Colonic mucosa (tissue), 4 donors: Measurements from ENCODE around the gene DIP2C. TPM values are rescaled to one million over a fixed set of nuclear protein-coding genes. Genes with fewer than 3 reads are reported as not detected.

Experiments
- DNase-seq: peaks from one replicate; pipeline ENCODE4 v3.0.0-alpha.2; 2020
- H3K27ac ChIP-seq: fragments of 200-600 bp; one replicate; pipeline ENCODE4 v1.8.0; 2021
- H3K27me3 ChIP-seq: fragments of 200-600 bp; one replicate; pipeline ENCODE4 v1.8.0; 2021
- H3K36me3 ChIP-seq: fragments of 200-600 bp; one replicate; pipeline ENCODE4 v1.8.0; 2021
- H3K4me1 ChIP-seq: fragments of 200-600 bp; one replicate; pipeline ENCODE4 v1.8.0; 2021; ENCODE audit warnings: mild to moderate bottlenecking
- H3K4me3 ChIP-seq: fragments of 200-600 bp; one replicate; pipeline ENCODE4 v1.8.0; 2021
- H3K9ac ChIP-seq, 2 donors: one replicate each; pipeline ENCODE4 v1.7.0; 2013; ENCODE audit warnings: control low read depth in 2 of 2, low read depth in 2 of 2, low read length in 2 of 2
- H3K9me3 ChIP-seq: fragments of 200-600 bp; one replicate; pipeline ENCODE4 v1.8.0; 2021
- CTCF ChIP-seq: fragments of 200-600 bp; IDR thresholded peaks from one replicate; pipeline ENCODE4 v1.8.0; 2022; ENCODE audit warnings: antibody characterized with exemption, mild to moderate bottlenecking
- intact Hi-C: fragments of 100-400 bp; cut with DNase I; formaldehyde crosslinking; loops from one replicate; pipeline ENCODE4 v1.14.1; 2022
- total RNA-seq, 2 donors: library from RNA; stranded (reverse); fragmentation: NEBNext Ultra II Directional in 1 of 2; extraction: Animal tissue kit (Norgen Biotek cat#: 25700) in 1 of 2; gene quantifications; one replicate each; pipeline ENCODE4 v1.2.1, GENCODE V29; 2021
- donor health status: healthy.
- donor health status: DM: no; HTN: no; CAD: no.
- donor health status: DM: no; HTN: no; CAD: no.

Gene DIP2C
- total RNA-seq, 2 donors from 2014 or later = 7.6 to 11.2 TPM

- H3K36me3 ChIP-seq = no peaks in the 10 kb centered on the region
- H3K27ac ChIP-seq = no peak overlapping the region
- no peak overlapping the region for H3K4me3 ChIP-seq
- intact Hi-C loops = no loop called here
- DNase-seq = no peak
- no peak overlapping the region for H3K9ac ChIP-seq
- no peak for TF ChIP-seq CTCF
- H3K9me3 ChIP-seq = no peaks in the 10 kb centered on the region
- no peaks in the 10 kb centered on the region for H3K27me3 ChIP-seq
- no peaks in the 10 kb centered on the region for H3K4me1 ChIP-seq
Observed at GRCh38 chr10:556971-557637, 132.4 kb downstream of the DIP2C start.

- no peaks in the 10 kb centered on the region for H3K4me1 ChIP-seq
- no peak overlapping the region for H3K27ac ChIP-seq
- H3K4me3 ChIP-seq = no peak overlapping the region
- H3K36me3 ChIP-seq = no peaks in the 10 kb centered on the region
- TF ChIP-seq CTCF = no peak
- H3K27me3 ChIP-seq = no peaks in the 10 kb centered on the region
- intact Hi-C loops = no loop called here
- H3K9ac ChIP-seq = no peak overlapping the region
- DNase-seq = no peak
- H3K9me3 ChIP-seq = no peaks in the 10 kb centered on the region
Observed at GRCh38 chr10:555682-556350, 133.7 kb downstream of the DIP2C start.

- TF ChIP-seq CTCF = no peak
- DNase-seq = no peak
- Histone ChIP-seq H3K9ac (no peak overlapping the region), H3K4me1 (no peaks in the 10 kb centered on the region), H3K27ac (no peak overlapping the region), H3K4me3 (no peak overlapping the region), H3K27me3 (no peaks in the 10 kb centered on the region), H3K36me3 (no peaks in the 10 kb centered on the region), H3K9me3 (no peaks in the 10 kb centered on the region)
- intact Hi-C loops = no loop called here
Observed at GRCh38 chr10:555281-555680, 134.2 kb downstream of the DIP2C start.

GRCh38 chr10:554182-554848, 135.2 kb downstream of the DIP2C start:
- no peak overlapping the region for H3K9ac ChIP-seq
- no peak for TF ChIP-seq CTCF
- DNase-seq = no peak
- H3K9me3 ChIP-seq = no peaks in the 10 kb centered on the region
- H3K27me3 ChIP-seq = no peaks in the 10 kb centered on the region
- no peaks in the 10 kb centered on the region for H3K4me1 ChIP-seq
- no peaks in the 10 kb centered on the region for H3K36me3 ChIP-seq
- intact Hi-C loops = no loop called here
- H3K4me3 ChIP-seq = no peak overlapping the region
- H3K27ac ChIP-seq = no peak overlapping the region

GRCh38 chr10:553233-553632, 136.2 kb downstream of the DIP2C start:
- Histone ChIP-seq H3K27me3 (no peaks in the 10 kb centered on the region), H3K27ac (no peak overlapping the region), H3K4me1 (no peaks in the 10 kb centered on the region), H3K9ac (no peak overlapping the region), H3K4me3 (no peak overlapping the region), H3K36me3 (no peaks in the 10 kb centered on the region), H3K9me3 (no peaks in the 10 kb centered on the region)
- intact Hi-C loops = no loop called here
- DNase-seq = no peak
- TF ChIP-seq CTCF = no peak
